ENCODE measurements around the gene RASGRP2. TPM values are rescaled to one million over a fixed set of nuclear protein-coding genes. Genes with fewer than 3 reads are reported as not detected.

Gene RASGRP2
- total RNA-seq, 4 donors from 2014 or later, result 0.64 to 7.6 (median 3.9) TPM

DNA sequence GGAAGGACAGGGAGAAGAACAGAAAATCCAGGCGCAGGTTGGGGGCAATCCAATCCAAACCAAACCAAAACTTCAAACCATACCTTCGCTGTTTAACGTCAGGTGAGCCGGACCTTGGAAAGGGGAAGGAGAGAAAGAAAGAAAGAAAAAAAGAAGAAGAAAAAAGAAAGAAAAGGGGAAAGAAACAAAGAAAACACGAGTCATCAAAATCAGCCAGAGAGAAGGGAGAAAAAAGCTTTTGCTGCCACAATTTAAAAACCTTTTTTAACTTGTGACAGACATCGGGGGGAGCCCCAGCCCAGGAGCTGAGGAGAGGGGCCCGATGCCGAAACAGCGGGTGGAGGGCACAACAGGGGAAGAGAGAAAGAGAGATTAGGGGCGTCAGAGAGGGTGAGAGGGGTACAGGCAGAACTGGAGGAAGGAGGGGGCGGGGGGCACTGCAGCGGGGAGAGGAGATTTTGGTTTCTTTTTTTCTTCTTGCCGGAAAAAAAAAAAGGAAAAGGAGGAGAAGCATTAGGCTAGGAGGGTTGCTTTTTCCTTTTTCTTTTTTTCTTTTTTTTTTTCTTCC is 51.1 kb downstream of the RASGRP2 start:
- Histone ChIP-seq H3K4me1 (peaks cover 12% of the 10 kb centered on the region), H3K9me3 (no peaks in the 10 kb centered on the region), H3K27me3 (peaks cover 36% of the 10 kb centered on the region), H3K4me3 (no peak overlapping the region), H3K27ac (no peak overlapping the region), H3K36me3 (no peaks in the 10 kb centered on the region)
- WGBS, result 31% methylated on average over 13 of the region's 13 CpGs
- TF ChIP-seq, protein P1, sequence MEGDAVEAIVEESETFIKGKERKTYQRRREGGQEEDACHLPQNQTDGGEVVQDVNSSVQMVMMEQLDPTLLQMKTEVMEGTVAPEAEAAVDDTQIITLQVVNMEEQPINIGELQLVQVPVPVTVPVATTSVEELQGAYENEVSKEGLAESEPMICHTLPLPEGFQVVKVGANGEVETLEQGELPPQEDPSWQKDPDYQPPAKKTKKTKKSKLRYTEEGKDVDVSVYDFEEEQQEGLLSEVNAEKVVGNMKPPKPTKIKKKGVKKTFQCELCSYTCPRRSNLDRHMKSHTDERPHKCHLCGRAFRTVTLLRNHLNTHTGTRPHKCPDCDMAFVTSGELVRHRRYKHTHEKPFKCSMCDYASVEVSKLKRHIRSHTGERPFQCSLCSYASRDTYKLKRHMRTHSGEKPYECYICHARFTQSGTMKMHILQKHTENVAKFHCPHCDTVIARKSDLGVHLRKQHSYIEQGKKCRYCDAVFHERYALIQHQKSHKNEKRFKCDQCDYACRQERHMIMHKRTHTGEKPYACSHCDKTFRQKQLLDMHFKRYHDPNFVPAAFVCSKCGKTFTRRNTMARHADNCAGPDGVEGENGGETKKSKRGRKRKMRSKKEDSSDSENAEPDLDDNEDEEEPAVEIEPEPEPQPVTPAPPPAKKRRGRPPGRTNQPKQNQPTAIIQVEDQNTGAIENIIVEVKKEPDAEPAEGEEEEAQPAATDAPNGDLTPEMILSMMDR (IDR thresholded peaks at IDR 0.05), result no peak
- no peak for TF ChIP-seq POLR2AphosphoS5 (IDR thresholded peaks at IDR 0.05)
- no peak for TF ChIP-seq EP300 (IDR thresholded peaks at IDR 0.05)
- TF ChIP-seq POLR2A (IDR thresholded peaks at IDR 0.05), result no peak
- no peak for DNase-seq (ENCODE audit: low spot score in 2 of 2)

GRCh38 chr11:64691543-64691942 is 52.4 kb downstream of the RASGRP2 start:
- H3K27me3 ChIP-seq, result peaks cover 33% of the 10 kb centered on the region
- no peak overlapping the region for H3K4me3 ChIP-seq
- H3K4me1 ChIP-seq, result peaks cover 16% of the 10 kb centered on the region
- H3K27ac ChIP-seq, result no peak overlapping the region
- TF ChIP-seq POLR2AphosphoS5 (IDR thresholded peaks at IDR 0.05) (no peak), EP300 (IDR thresholded peaks at IDR 0.05) (no peak), POLR2A (IDR thresholded peaks at IDR 0.05) (no peak)
- TF ChIP-seq, protein P1 (IDR thresholded peaks at IDR 0.05), result no peak
- no peaks in the 10 kb centered on the region for H3K36me3 ChIP-seq
- 100% methylated on average over 1 of the region's 1 CpG for WGBS
- no peaks in the 10 kb centered on the region for H3K9me3 ChIP-seq
- no peak for DNase-seq (ENCODE audit: low spot score in 2 of 2)

DNA sequence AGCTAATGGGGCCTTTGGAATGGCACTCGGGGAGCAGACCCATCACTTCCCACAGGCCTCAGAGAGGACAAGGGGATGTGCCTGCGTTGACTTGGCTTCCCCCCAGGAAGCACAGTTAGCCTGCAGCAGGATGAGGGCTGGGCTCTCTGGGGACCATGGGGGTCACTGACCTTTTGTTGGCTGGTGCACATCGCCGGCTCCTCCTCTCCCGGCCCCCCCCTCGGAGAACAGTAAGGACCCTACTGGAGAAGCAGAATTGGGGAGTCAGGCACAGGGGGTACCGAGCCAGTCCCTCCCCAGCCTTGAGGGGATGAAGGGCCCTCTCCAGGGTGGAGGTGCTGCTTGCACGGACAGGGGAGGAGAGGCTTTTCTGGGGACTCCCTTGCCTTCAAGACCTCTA is 53.7 kb downstream of the RASGRP2 start:
- Histone ChIP-seq H3K4me1 (peaks cover 16% of the 10 kb centered on the region), H3K9me3 (no peaks in the 10 kb centered on the region), H3K4me3 (no peak overlapping the region), H3K27me3 (peaks cover 28% of the 10 kb centered on the region), H3K36me3 (no peaks in the 10 kb centered on the region), H3K27ac (no peak overlapping the region)
- DNase-seq (ENCODE audit: low spot score in 2 of 2), result no peak
- 68% methylated on average over 7 of the region's 8 CpGs for WGBS
- TF ChIP-seq, protein P1 (IDR thresholded peaks at IDR 0.05), result no peak
- TF ChIP-seq POLR2A (IDR thresholded peaks at IDR 0.05) (no peak), EP300 (IDR thresholded peaks at IDR 0.05) (no peak), POLR2AphosphoS5 (IDR thresholded peaks at IDR 0.05) (no peak)

DNA sequence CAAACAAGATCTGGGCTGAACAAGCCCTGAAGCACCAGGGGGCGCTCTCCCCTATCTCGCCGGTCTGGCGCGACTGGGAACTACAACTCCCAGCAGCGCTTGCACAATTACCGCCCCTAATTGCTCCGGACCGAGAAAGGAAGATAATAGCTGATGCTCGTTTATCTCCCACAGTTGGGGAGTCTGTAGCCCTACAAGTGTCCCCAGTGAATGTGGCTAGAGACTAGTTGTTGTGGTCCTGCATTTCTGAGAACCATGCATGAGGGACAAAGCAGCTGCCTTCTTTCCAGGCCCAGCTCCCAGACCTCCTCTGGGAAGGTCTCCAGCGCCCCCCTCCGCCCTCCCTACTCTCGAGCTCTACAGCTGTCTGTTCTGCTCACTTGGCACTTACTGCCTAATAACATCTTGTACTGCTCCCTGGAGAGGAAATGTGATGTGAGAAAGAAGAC is 55.4 kb downstream of the RASGRP2 start:
- Histone ChIP-seq H3K9me3 (no peaks in the 10 kb centered on the region), H3K27ac (no peak overlapping the region), H3K27me3 (peaks cover 15% of the 10 kb centered on the region), H3K4me1 (peaks cover 20% of the 10 kb centered on the region), H3K36me3 (no peaks in the 10 kb centered on the region), H3K4me3 (peak overlapping the region; percentile 32)
- no peak for TF ChIP-seq POLR2AphosphoS5 (IDR thresholded peaks at IDR 0.05)
- TF ChIP-seq, protein P1 (IDR thresholded peaks at IDR 0.05), result peak; percentile 69 to 89
- no peak for TF ChIP-seq POLR2A (IDR thresholded peaks at IDR 0.05)
- no peak for TF ChIP-seq EP300 (IDR thresholded peaks at IDR 0.05)
- WGBS, result 7% methylated on average over 13 of the region's 13 CpGs
- peak; percentile 91 to 92 for DNase-seq (ENCODE audit: low spot score in 2 of 2)

DNA sequence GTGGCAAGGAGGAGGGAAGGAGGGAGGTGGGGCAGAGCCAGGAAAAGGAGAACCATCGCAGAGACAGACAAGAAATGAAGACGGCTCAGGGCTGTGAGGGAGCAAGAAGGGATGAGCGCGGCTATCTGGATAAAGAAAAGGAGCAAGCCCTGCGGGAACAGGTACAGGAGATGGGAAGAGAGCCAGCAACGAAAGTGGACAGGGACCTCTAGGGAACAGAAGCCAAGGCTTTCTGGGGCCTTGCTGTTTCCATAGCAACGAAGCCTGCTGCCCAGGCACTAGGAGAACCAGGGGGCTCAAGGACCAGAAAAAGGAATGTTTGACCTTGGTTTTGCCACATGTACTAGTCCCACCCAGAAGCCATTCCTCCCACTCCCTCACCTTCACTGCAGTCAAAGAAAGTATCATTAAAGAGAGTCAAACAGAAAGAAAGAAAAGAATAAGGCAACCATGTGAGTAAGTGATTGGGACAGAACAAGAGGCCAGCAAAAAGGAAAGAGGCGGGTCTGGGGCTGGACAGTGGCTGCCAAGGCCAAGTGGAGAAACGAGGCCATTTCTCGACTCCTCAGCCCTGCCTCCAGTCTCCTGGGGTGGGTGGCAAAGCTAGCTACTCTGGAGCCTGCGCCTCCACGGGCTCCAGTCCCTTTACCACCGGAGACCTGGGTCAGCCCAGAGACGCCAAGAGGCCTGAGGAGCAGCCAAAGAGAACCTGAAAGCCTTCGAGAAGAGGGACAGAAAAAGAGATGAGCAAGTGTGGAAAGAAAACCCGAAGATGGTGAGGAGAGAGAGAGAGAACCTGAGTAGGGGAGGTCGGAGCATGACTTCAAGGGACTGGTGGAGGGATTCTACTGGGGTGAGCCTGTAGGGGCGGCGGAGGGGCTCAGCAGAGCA is 56.1 kb downstream of the RASGRP2 start:
- DNase-seq (ENCODE audit: low spot score in 2 of 2), result no peak
- H3K4me3 ChIP-seq, result peak overlapping the region; percentile 32
- H3K9me3 ChIP-seq, result no peaks in the 10 kb centered on the region
- TF ChIP-seq POLR2A (IDR thresholded peaks at IDR 0.05), result no peak
- no peak for TF ChIP-seq POLR2AphosphoS5 (IDR thresholded peaks at IDR 0.05)
- TF ChIP-seq, protein P1 (IDR thresholded peaks at IDR 0.05), result no peak
- TF ChIP-seq EP300 (IDR thresholded peaks at IDR 0.05), result no peak
- peaks cover 9% of the 10 kb centered on the region for H3K27me3 ChIP-seq
- H3K27ac ChIP-seq, result no peak overlapping the region
- 53% methylated on average over 19 of the region's 19 CpGs for WGBS
- H3K4me1 ChIP-seq, result peaks cover 18% of the 10 kb centered on the region
- no peaks in the 10 kb centered on the region for H3K36me3 ChIP-seq
